AG04449 (cell line): ENCODE measurements around the gene DCN.

ENCODE experiments used
- CTCF ChIA-PET: fragments of 350-600 bp; formaldehyde crosslinking; extraction: SDS; loops from one replicate; lab custom pipeline; 2021; ENCODE audit warnings: antibody characterized with exemption; lab: Yijun Ruan, JAX
- POLR2A ChIA-PET: fragments of 400-600, 350-600 bp; formaldehyde crosslinking; extraction: SDS; loops from one replicate; lab custom pipeline; 2020; ENCODE audit warnings: antibody characterized with exemption, inconsistent platforms; lab: Yijun Ruan, JAX
- DNase-seq: peaks from one replicate; pipeline ENCODE4 v3.0.0-alpha.2; 2010; ENCODE audit warnings: low read depth, low spot score
- H3K4me3 ChIP-seq: 2 replicates; pipeline ENCODE4 v1.5.1; 2011; ENCODE audit warnings: low read depth, mild to moderate bottlenecking, control low read depth, low read length
- CTCF ChIP-seq: IDR thresholded peaks from one replicate; pipeline ENCODE4 v1.5.1; 2011; ENCODE audit warnings: mild to moderate bottlenecking, moderate library complexity, low read length, control low read depth, inconsistent platforms; ENCODE audit not compliant: insufficient read depth; ENCODE audit errors: missing control alignments

The DCN gene

GRCh38 chr12:91133871-91134270 lies 48.7 kb downstream of the DCN start:
- peak; percentile 90 for DNase-seq
- H3K4me3 ChIP-seq = no peak overlapping the region
- POLR2A ChIA-PET = no interaction called here
- CTCF ChIA-PET = interaction anchor here (1.6 kb wide), 1 partner anchor 153 kb away, joined by 5 read pairs; no protein-coding TSS in a partner anchor
- no peak for TF ChIP-seq CTCF

- H3K4me3 ChIP-seq = no peak overlapping the region
- DNase-seq = no peak
- CTCF ChIA-PET = no interaction called here
- POLR2A ChIA-PET = no interaction called here
- TF ChIP-seq CTCF = no peak
Measured at GRCh38 chr12:91129662-91130362, 52.8 kb downstream of the DCN start.

GRCh38 chr12:91127751-91128150 lies 54.9 kb downstream of the DCN start:
- TF ChIP-seq CTCF = no peak
- H3K4me3 ChIP-seq = no peak overlapping the region
- POLR2A ChIA-PET = no interaction called here
- no peak for DNase-seq
- CTCF ChIA-PET = no interaction called here

- no peak for TF ChIP-seq CTCF
- no peak for DNase-seq
- H3K4me3 ChIP-seq = no peak overlapping the region
- CTCF ChIA-PET = no interaction called here
- POLR2A ChIA-PET = no interaction called here
Measured at GRCh38 chr12:91127306-91127705, 55.3 kb downstream of the DCN start.

- DNase-seq = no peak
- CTCF ChIA-PET = interaction anchor here (1.6 kb wide), 1 partner anchor 16 kb away, joined by 6 read pairs; the partner anchor contains the start of gene LUM
- TF ChIP-seq CTCF = no peak
- POLR2A ChIA-PET = no interaction called here
- H3K4me3 ChIP-seq = no peak overlapping the region
Measured at GRCh38 chr12:91126516-91126915, 56.1 kb downstream of the DCN start.

GRCh38 chr12:91123236-91123916 lies 59.2 kb downstream of the DCN start:
- no peak overlapping the region for H3K4me3 ChIP-seq
- POLR2A ChIA-PET = no interaction called here
- CTCF ChIA-PET = interaction anchor here (0.7 to 2.9 kb wide), 2 partner anchors 13 to 24 kb away, joined by 3 to 24 read pairs; partner anchors contain the start of gene LUM
- no peak for DNase-seq
- TF ChIP-seq CTCF = no peak
